GM23338 (cell line): ENCODE data around the gene CPSF4L. TPM values are rescaled to one million over a fixed set of nuclear protein-coding genes. Genes with fewer than 3 reads are reported as not detected.

Source experiments
- ATAC-seq: fragments of 200-7000 bp; cut with Tn5 transposase; 3 replicates; pipeline ENCODE4 v1.9.1; 2020
- DNase-seq: peaks from one replicate; pipeline ENCODE4 v3.0.0-alpha.2; 2015; ENCODE audit warnings: low spot score
- H2AFZ ChIP-seq: fragments of 200-600 bp; sonication (generic); 2 replicates; pipeline ENCODE4 v1.8.0; 2016; ENCODE audit warnings: antibody characterized with exemption, mild to moderate bottlenecking, moderate library complexity
- H3F3A ChIP-seq: fragments of 200-600 bp; sonication (generic); replicated peaks from 2 replicates; pipeline ENCODE4 v1.8.0; 2017; ENCODE audit warnings: antibody characterized with exemption, mixed run types, low read depth
- H3K27ac ChIP-seq: fragments of 200-600 bp; sonication (generic); 2 replicates; pipeline ENCODE4 v1.6.1; 2016; ENCODE audit warnings: low read depth
- H3K27me3 ChIP-seq: fragments of 200-600 bp; sonication (generic); 2 replicates; pipeline ENCODE4 v1.8.0; 2016; ENCODE audit warnings: mild to moderate bottlenecking, mixed run types, moderate library complexity; ENCODE audit not compliant: insufficient read depth
- H3K36me3 ChIP-seq: fragments of 200-600 bp; sonication (generic); 2 replicates; pipeline ENCODE4 v1.8.0; 2016; ENCODE audit warnings: mild to moderate bottlenecking; ENCODE audit not compliant: insufficient read depth
- H3K4me1 ChIP-seq: fragments of 200-600 bp; sonication (generic); 2 replicates; pipeline ENCODE4 v1.8.0; 2016; ENCODE audit warnings: mild to moderate bottlenecking, moderate library complexity; ENCODE audit not compliant: insufficient read depth
- H3K4me2 ChIP-seq: fragments of 200-600 bp; sonication (generic); 2 replicates; pipeline ENCODE4 v1.7.1; 2017; ENCODE audit warnings: mixed run types
- H3K4me3 ChIP-seq: fragments of 200-600 bp; sonication (generic); 2 replicates; pipeline ENCODE4 v1.6.1; 2016; ENCODE audit warnings: mixed run types
- H3K79me2 ChIP-seq: fragments of 200-600 bp; sonication (generic); replicated peaks from 2 replicates; pipeline ENCODE4 v1.8.0; 2017; ENCODE audit warnings: mild to moderate bottlenecking; ENCODE audit not compliant: insufficient read depth
- H3K9me2 ChIP-seq: fragments of 200-600 bp; sonication (generic); 2 replicates; pipeline ENCODE4 v1.8.0; 2017; ENCODE audit not compliant: insufficient read depth
- H4K20me1 ChIP-seq: fragments of 200-600 bp; sonication (generic); replicated peaks from 2 replicates; pipeline ENCODE4 v1.8.0; 2017; ENCODE audit warnings: mild to moderate bottlenecking; ENCODE audit not compliant: insufficient read depth
- H3K27ac Mint-ChIP-seq: 2 replicates; pipeline ENCODE4 v1.8.0; 2020; ENCODE audit warnings: inconsistent platforms, mild to moderate bottlenecking, moderate library complexity, mixed read lengths
- H3K27me3 Mint-ChIP-seq: 3 replicates; pipeline ENCODE4 v1.8.0; 2022; ENCODE audit warnings: low read depth, mild to moderate bottlenecking, moderate library complexity, mixed read lengths, inconsistent platforms; ENCODE audit not compliant: insufficient read depth, poor library complexity
- H3K36me3 Mint-ChIP-seq: 3 replicates; pipeline ENCODE4 v1.8.0; 2021; ENCODE audit warnings: low read depth, mild to moderate bottlenecking, inconsistent platforms, moderate library complexity, mixed read lengths
- H3K4me1 Mint-ChIP-seq: 3 replicates; pipeline ENCODE4 v1.8.0; 2020; ENCODE audit warnings: mild to moderate bottlenecking, inconsistent platforms, mixed read lengths
- H3K4me3 Mint-ChIP-seq: 3 replicates; pipeline ENCODE4 v1.8.0; 2021; ENCODE audit warnings: moderate library complexity, mild to moderate bottlenecking, inconsistent platforms, mixed read lengths
- H3K9me3 Mint-ChIP-seq: 3 replicates; pipeline ENCODE4 v1.8.0; 2020; ENCODE audit warnings: moderate library complexity, mild to moderate bottlenecking, inconsistent platforms, mixed read lengths
- CREB1 ChIP-seq: fragments of 250-450 bp; sonication (Bioruptor Pico); IDR thresholded peaks from 2 replicates; pipeline ENCODE4 v1.5.0; 2020; ENCODE audit warnings: low read depth, mild to moderate bottlenecking, moderate library complexity
- CTCF ChIP-seq, 2 experiments: fragments of 200-600 bp in 1 of 2; sonication (generic) in 1 of 2; conservative IDR thresholded peaks; 2 replicates each; pipeline versions ENCODE4 v1.5.1 to v1.6.1; 2016 to 2017; ENCODE audit warnings: antibody characterized with exemption in 2 of 2, low read depth in 2 of 2, mild to moderate bottlenecking in 2 of 2, moderate library complexity in 1 of 2
- ETS1 ChIP-seq: IDR thresholded peaks from 2 replicates; pipeline ENCODE4 v1.6.1; 2016; ENCODE audit warnings: antibody characterized with exemption
- EZH2 ChIP-seq: fragments of 200-600 bp; sonication (generic); IDR thresholded peaks from one replicate; pipeline ENCODE4 v1.8.0; 2017; ENCODE audit warnings: antibody characterized with exemption, mild to moderate bottlenecking, low read depth; ENCODE audit not compliant: unreplicated experiment
- EZH2phosphoT487 ChIP-seq: fragments of 200-600 bp; sonication (generic); IDR thresholded peaks from one replicate; pipeline ENCODE4 v1.8.1; 2018; ENCODE audit warnings: antibody characterized with exemption; ENCODE audit not compliant: unreplicated experiment
- JUNB ChIP-seq: IDR thresholded peaks from one replicate; pipeline ENCODE4 v1.6.1; 2016; ENCODE audit warnings: antibody characterized with exemption; ENCODE audit not compliant: unreplicated experiment
- NANOG ChIP-seq: IDR thresholded peaks from 2 replicates; pipeline ENCODE4 v1.6.1; 2016; ENCODE audit warnings: antibody characterized with exemption, borderline replicate concordance
- POLR2AphosphoS5 ChIP-seq: IDR thresholded peaks from 2 replicates; pipeline ENCODE4 v1.6.1; 2016; ENCODE audit warnings: antibody characterized with exemption, low read depth
- REST ChIP-seq: IDR thresholded peaks from one replicate; pipeline ENCODE4 v1.6.1; 2018; ENCODE audit warnings: antibody characterized with exemption; ENCODE audit not compliant: unreplicated experiment
- STAT1 ChIP-seq: IDR thresholded peaks from one replicate; pipeline ENCODE4 v1.6.1; 2016; ENCODE audit warnings: antibody characterized with exemption; ENCODE audit not compliant: unreplicated experiment
- ZNF114 ChIP-seq: fragments of 250-450 bp; sonication (Bioruptor Pico); IDR thresholded peaks from 2 replicates; pipeline ENCODE4 v1.5.0; 2020; ENCODE audit warnings: mild to moderate bottlenecking, moderate library complexity
- ZNF331 ChIP-seq: fragments of 250-450 bp; sonication (Bioruptor Pico); IDR thresholded peaks from 2 replicates; pipeline ENCODE4 v1.5.0; 2020; ENCODE audit warnings: low read depth, mild to moderate bottlenecking, moderate library complexity
- ZNF462 ChIP-seq: fragments of 250-450 bp; sonication (Bioruptor Pico); IDR thresholded peaks from 2 replicates; pipeline ENCODE4 v1.5.0; 2020; ENCODE audit warnings: mild to moderate bottlenecking, moderate library complexity
- polyA plus RNA-seq: library from polyadenylated mRNA; unstranded; fragments of >200 nt; fragmentation: Nextera tagmentation; extraction: Ambion mirVana; gene quantifications from 2 replicates; pipeline ENCODE4 v1.2.1, GENCODE V29; 2016
- total RNA-seq: library from RNA; depleted of rRNA; stranded (reverse); fragments of >200 nt; shearing (Covaris generic); gene quantifications from 2 replicates; pipeline ENCODE4 v1.2.3, GENCODE V29; 2014

CPSF4L gene
- total and polyA plus RNA-seq, 2 experiments from 2014 or later: not detected

- TF ChIP-seq CTCF (conservative IDR thresholded peaks at IDR 0.05; ENCODE audit: low read depth in 2 of 2) (peak; percentile 41 to 59), POLR2AphosphoS5 (no peak), CREB1 (CRISPR knock-in tag) (no peak)
Measured at GRCh38 chr17:73215447-73215846, 46.2 kb downstream of the CPSF4L start (continued).

- Histone ChIP-seq H3K4me1 (peaks cover 4% of the 10 kb centered on the region; the same call in 1 of the 2 replicates), H3K36me3 (peaks cover under 1% of the 10 kb centered on the region; the same call in 1 of the 2 replicates), H3K79me2 (peaks cover 78% of the 10 kb centered on the region), H3K4me3 (no peak overlapping the region), H3K4me2 (no peak overlapping the region), H3K27ac (peak overlapping the region; percentile 30; the same call in 1 of the 2 replicates), H3K27me3 (no peaks in the 10 kb centered on the region), H3K9me2 (no peaks in the 10 kb centered on the region), H4K20me1 (peaks cover 49% of the 10 kb centered on the region; the same call in 1 of the 2 replicates), H2AFZ (no peak overlapping the region), H3F3A (no peaks in the 10 kb centered on the region)
- H3K27me3 Mint-ChIP-seq: peaks cover 3% of the 10 kb centered on the region
- H3K27ac Mint-ChIP-seq: no peak overlapping the region
- peaks cover 26% of the 10 kb centered on the region for H3K36me3 Mint-ChIP-seq
- ATAC-seq (no peak), DNase-seq (no peak)
- H3K4me3 Mint-ChIP-seq: no peak overlapping the region
- H3K9me3 Mint-ChIP-seq: no peaks in the 10 kb centered on the region
- H3K4me1 Mint-ChIP-seq: peaks cover 17% of the 10 kb centered on the region
- no peak for TF ChIP-seq REST
- no peak for TF ChIP-seq EZH2phosphoT487
- no peak for TF ChIP-seq JUNB
- no peak for TF ChIP-seq NANOG
- TF ChIP-seq EZH2: no peak
- TF ChIP-seq ETS1: no peak
- TF ChIP-seq ZNF114 (CRISPR knock-in tag): no peak
- no peak for TF ChIP-seq ZNF462
- TF ChIP-seq ZNF331: no peak
- TF ChIP-seq POLR2AphosphoS5: no peak
- TF ChIP-seq STAT1: no peak
Measured at GRCh38 chr17:73214851-73215250, 46.8 kb downstream of the CPSF4L start.
